SK-N-SH (cell line): Measurements from ENCODE around the gene MYO19. TPM values are rescaled to one million over a fixed set of nuclear protein-coding genes. Genes with fewer than 3 reads are reported as not detected.

ENCODE experiments used
- EZH2phosphoT487 ChIP-seq: fragments of 200-600 bp; sonication (generic); IDR thresholded peaks from 2 replicates; pipeline ENCODE4 v1.6.1; 2017; ENCODE audit warnings: low read depth, mixed run types, mild to moderate bottlenecking, antibody characterized with exemption, moderate library complexity, borderline replicate concordance
- FOXJ3 ChIP-seq: sonication (generic); formaldehyde crosslinking; IDR thresholded peaks from 2 replicates; pipeline ENCODE4 v1.5.1; 2020; ENCODE audit warnings: mild to moderate bottlenecking, missing genetic modification reagents
- FOXM1 ChIP-seq: IDR thresholded peaks from 2 replicates; pipeline ENCODE4 v1.4.0; 2012; ENCODE audit warnings: low read depth, mild to moderate bottlenecking
- GABPA ChIP-seq: IDR thresholded peaks from 2 replicates; pipeline ENCODE4 v1.4.0; 2012; ENCODE audit warnings: low read depth, mild to moderate bottlenecking
- IRF3 ChIP-seq: fragments of 150-350 bp; IDR thresholded peaks from 2 replicates; pipeline ENCODE4 v1.6.1; 2016; ENCODE audit warnings: mild to moderate bottlenecking, low read depth, low read length
- JUND ChIP-seq: IDR thresholded peaks from 2 replicates; pipeline ENCODE4 v1.4.0; 2012
- MXI1 ChIP-seq: IDR thresholded peaks from 2 replicates; pipeline ENCODE4 v1.6.1; 2012; ENCODE audit warnings: mild to moderate bottlenecking, low read depth, low read length, improper control_type of control experiment
- NRF1 ChIP-seq: IDR thresholded peaks from 2 replicates; pipeline ENCODE4 v1.6.1; 2012; ENCODE audit warnings: low read depth, mild to moderate bottlenecking, low read length
- PBX3 ChIP-seq: IDR thresholded peaks from 2 replicates; pipeline ENCODE4; 2012
- REST ChIP-seq: IDR thresholded peaks from 2 replicates; pipeline ENCODE4 v1.6.1; 2012; ENCODE audit warnings: mild to moderate bottlenecking, low read depth, low read length, moderate library complexity
- SIN3A ChIP-seq: IDR thresholded peaks from 2 replicates; pipeline ENCODE4 v1.6.1; 2012; ENCODE audit warnings: low read depth, mild to moderate bottlenecking, low read length, moderate library complexity, borderline replicate concordance
- YY1 ChIP-seq: IDR thresholded peaks from 2 replicates; pipeline ENCODE4 v1.4.0; 2012; ENCODE audit warnings: low read depth, mild to moderate bottlenecking
- ZBTB33 ChIP-seq: IDR thresholded peaks from 2 replicates; pipeline ENCODE4 v1.4.0; 2012; ENCODE audit warnings: low read depth, borderline replicate concordance
- polyA plus RNA-seq, 3 experiments: library from polyadenylated mRNA; depleted of rRNA; stranded (reverse); fragments of >200 nt; gene quantifications; 2 replicates each; pipeline ENCODE4 v1.2.3, GENCODE V29; 2012
- TF ChIP-seq, protein P1 (sequence below): fragments of 200-600 bp; sonication (generic); IDR thresholded peaks from 2 replicates; pipeline ENCODE4 v1.6.1; 2017; ENCODE audit warnings: antibody characterized with exemption, mild to moderate bottlenecking, moderate library complexity
- TF ChIP-seq, protein P2 (sequence below): fragments of 150-350 bp; IDR thresholded peaks from 2 replicates; pipeline ENCODE4 v1.6.1; 2017; ENCODE audit warnings: antibody characterized with exemption, low read length, low read depth, borderline replicate concordance
- TF ChIP-seq, protein P3 (sequence below): IDR thresholded peaks from 2 replicates; pipeline ENCODE4 v1.4.0; 2012; ENCODE audit warnings: low read depth

The MYO19 gene
- polyA plus RNA-seq, 1 of the 3 experiments (the other 2 are of a cell fraction): 61.6 TPM

DNA sequence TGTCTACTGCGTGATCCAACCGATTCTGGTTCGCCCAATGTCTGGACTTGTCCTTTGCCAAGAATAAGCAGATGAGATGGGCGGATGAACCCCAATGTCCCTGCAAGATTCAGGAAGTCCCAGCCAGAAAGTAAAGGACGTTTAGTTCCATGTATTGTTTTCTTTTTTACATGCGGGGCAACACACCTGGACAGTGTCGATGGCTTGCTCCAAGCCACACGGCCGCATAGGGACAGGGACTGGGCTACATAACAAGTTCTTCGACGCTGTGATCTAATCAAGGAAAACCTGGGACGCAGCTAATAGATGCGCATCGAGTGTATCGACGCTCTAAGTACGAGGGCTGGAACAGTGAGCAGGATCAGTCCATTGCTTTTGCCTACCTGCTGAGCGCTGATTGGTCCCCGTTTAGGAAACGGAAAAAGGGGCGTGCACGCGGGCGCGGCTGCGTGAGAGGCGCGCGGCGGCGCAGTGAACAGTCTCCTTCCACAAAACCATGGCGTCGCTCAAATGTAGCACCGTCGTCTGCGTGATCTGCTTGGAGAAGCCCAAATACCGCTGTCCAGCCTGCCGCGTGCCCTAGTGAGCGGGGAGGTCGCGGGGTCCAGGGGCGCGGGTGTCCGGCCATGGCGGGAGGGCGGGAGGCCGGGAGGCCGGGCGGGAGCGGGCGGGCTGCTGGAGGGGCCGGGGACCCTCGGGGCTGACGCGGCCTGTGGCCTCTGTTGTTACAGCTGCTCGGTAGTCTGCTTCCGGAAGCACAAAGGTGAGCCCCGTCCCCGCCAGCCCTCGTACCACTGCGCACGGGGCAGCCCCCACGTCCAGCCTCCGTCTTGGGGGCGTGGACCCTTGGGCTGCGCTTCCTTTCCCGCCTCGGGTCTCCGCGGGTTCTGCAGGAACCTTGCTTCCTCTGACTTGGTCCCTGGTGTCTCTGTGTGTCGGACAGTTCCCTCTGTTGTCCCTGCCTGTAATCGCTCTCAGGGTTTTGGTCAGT is 48.2 kb downstream of the MYO19 start, which contains the start of gene ZNHIT3 (continued):
- 0 out of 2 replicates have a peak, but pooled peaks have one; percentile 43 for TF ChIP-seq REST
- peak; percentile 66 for TF ChIP-seq GABPA
- TF ChIP-seq SIN3A: no peak
- TF ChIP-seq, protein P1, sequence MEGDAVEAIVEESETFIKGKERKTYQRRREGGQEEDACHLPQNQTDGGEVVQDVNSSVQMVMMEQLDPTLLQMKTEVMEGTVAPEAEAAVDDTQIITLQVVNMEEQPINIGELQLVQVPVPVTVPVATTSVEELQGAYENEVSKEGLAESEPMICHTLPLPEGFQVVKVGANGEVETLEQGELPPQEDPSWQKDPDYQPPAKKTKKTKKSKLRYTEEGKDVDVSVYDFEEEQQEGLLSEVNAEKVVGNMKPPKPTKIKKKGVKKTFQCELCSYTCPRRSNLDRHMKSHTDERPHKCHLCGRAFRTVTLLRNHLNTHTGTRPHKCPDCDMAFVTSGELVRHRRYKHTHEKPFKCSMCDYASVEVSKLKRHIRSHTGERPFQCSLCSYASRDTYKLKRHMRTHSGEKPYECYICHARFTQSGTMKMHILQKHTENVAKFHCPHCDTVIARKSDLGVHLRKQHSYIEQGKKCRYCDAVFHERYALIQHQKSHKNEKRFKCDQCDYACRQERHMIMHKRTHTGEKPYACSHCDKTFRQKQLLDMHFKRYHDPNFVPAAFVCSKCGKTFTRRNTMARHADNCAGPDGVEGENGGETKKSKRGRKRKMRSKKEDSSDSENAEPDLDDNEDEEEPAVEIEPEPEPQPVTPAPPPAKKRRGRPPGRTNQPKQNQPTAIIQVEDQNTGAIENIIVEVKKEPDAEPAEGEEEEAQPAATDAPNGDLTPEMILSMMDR: no peak
- no peak for TF ChIP-seq FOXM1
- peak; percentile 96 for TF ChIP-seq MXI1
- TF ChIP-seq NRF1: peak; percentile 83
- no peak for TF ChIP-seq ZBTB33
- TF ChIP-seq, protein P2, sequence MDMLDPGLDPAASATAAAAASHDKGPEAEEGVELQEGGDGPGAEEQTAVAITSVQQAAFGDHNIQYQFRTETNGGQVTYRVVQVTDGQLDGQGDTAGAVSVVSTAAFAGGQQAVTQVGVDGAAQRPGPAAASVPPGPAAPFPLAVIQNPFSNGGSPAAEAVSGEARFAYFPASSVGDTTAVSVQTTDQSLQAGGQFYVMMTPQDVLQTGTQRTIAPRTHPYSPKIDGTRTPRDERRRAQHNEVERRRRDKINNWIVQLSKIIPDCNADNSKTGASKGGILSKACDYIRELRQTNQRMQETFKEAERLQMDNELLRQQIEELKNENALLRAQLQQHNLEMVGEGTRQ: no peak
- TF ChIP-seq EZH2phosphoT487: no peak
- TF ChIP-seq IRF3: peak; percentile 34; the same call in 1 of the 2 replicates
- TF ChIP-seq YY1: peak; percentile 83
- TF ChIP-seq JUND: no peak
- TF ChIP-seq PBX3: no peak
- no peak for TF ChIP-seq FOXJ3 (CRISPR knock-in tag)
- TF ChIP-seq, protein P3, sequence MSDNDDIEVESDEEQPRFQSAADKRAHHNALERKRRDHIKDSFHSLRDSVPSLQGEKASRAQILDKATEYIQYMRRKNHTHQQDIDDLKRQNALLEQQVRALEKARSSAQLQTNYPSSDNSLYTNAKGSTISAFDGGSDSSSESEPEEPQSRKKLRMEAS: peak; percentile 84
